GM12874 (cell line): ENCODE measurements around the gene UGDH.

Experiments used
- CTCF ChIP-seq: IDR thresholded peaks from 2 replicates; pipeline ENCODE4 v1.5.1; 2011; ENCODE audit warnings: low read depth, mild to moderate bottlenecking, control low read depth, low read length, moderate library complexity; ENCODE audit not compliant: insufficient read depth

Gene UGDH

GRCh38 chr4:39514888-39515401 lies 12.3 kb downstream of the UGDH start:
- TF ChIP-seq CTCF, result no peak

- no peak for TF ChIP-seq CTCF
Measured at GRCh38 chr4:39510348-39510929, 16.8 kb downstream of the UGDH start.

GRCh38 chr4:39505581-39505980 lies 21.7 kb downstream of the UGDH start:
- no peak for TF ChIP-seq CTCF

- TF ChIP-seq CTCF, result no peak
Measured at GRCh38 chr4:39504538-39504937, 22.7 kb downstream of the UGDH start.

GRCh38 chr4:39502019-39502663 lies 25.1 kb downstream of the UGDH start:
- TF ChIP-seq CTCF, result no peak

GRCh38 chr4:39498727-39499020 lies 28.6 kb downstream of the UGDH start:
- no peak for TF ChIP-seq CTCF

- no peak for TF ChIP-seq CTCF
Measured at GRCh38 chr4:39497909-39498726, 29.1 kb downstream of the UGDH start.
